HL-60/S4 (cell line): ENCODE measurements around the gene BICDL1.
"Not testable (repeated sequence)": the region's sequence is repeated elsewhere in the genome, so short reads cannot be mapped to it uniquely, and the experiment has no call there.

Experiments
- in situ Hi-C: fragments of 300-500 bp; cut with MboI; formaldehyde crosslinking; loops from 2 replicates; pipeline ENCODE4 v1.14.3; 2022; ENCODE audit warnings: low sequenced_read_pairs

The BICDL1 gene, protein sequence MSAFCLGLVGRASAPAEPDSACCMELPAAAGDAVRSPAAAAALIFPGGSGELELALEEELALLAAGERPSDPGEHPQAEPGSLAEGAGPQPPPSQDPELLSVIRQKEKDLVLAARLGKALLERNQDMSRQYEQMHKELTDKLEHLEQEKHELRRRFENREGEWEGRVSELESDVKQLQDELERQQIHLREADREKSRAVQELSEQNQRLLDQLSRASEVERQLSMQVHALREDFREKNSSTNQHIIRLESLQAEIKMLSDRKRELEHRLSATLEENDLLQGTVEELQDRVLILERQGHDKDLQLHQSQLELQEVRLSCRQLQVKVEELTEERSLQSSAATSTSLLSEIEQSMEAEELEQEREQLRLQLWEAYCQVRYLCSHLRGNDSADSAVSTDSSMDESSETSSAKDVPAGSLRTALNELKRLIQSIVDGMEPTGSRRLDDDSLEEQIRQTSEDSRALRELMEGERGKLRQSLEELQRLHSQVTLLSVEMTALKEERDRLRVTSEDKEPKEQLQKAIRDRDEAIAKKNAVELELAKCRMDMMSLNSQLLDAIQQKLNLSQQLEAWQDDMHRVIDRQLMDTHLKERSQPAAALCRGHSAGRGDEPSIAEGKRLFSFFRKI

DNA sequence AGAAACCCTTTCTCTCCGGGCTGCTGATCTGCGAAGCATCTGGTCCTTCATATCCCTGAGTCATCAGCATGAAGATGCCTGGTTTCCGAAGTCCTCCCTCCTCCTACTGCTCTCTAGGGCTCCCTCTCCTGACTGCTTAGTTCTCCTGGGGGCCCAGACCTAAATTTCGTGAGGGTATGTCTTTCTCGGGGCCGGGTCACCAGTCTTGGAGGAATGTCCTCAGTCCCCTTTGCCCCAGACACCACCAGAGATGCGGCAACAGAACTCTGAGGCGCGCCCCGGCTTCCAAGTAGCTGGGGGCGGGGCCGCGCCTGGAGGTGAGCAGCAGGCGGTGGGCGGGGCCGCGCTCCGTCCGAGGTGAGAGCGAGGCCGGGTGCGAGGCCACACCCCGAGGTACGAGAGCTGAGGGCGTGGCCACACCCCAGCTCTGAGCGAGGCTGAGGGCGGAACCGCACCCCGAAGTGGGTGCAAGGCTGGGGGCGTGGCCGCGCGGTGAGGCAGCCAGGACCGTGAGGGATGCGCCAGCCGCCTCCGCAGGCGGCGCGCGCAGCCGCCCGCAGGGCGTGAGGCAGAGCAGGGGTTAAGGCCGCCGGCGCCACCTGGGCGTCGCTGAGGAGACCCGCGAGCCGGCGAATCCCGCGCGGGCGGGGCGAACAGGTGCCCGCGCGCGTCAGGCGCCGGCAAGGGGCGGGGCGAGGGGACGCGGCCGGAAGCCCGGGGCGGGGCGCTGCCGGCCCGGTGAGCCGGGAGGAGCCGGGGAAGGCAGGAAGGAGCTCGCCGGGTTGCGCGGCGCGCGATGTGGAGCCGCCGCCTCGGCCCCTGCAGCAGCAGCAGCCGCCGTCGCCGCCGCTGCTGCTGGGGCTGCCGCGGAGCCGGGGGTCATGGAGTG is at the start of gene BICDL1:
TSS of gene BICDL1 (plus strand) at position 765 of the 889 bp plus-strand sequence. CDS start 633 bp downstream, outside the sequence.
- in situ Hi-C loops: no loop called here

DNA sequence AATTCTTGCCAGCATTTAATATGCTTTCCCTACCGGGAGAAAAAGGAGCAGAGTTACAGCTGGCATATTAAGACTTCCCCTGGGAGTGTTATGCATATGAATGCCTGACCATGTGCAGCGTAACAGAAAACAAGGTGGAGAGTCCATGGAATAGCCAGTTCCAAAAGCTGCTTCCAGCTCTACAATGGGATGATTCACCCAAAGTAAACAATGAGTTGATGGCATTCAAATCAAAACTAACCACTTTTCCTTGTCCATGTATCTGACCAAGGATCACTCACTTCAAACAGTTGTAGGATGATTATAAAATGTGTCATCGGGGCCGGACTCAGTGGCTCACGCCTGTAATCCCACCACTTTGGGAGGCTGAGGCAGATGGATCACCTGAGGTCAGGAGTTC is 48.1 kb upstream of the BICDL1 start:
- in situ Hi-C loops: no loop called here

DNA sequence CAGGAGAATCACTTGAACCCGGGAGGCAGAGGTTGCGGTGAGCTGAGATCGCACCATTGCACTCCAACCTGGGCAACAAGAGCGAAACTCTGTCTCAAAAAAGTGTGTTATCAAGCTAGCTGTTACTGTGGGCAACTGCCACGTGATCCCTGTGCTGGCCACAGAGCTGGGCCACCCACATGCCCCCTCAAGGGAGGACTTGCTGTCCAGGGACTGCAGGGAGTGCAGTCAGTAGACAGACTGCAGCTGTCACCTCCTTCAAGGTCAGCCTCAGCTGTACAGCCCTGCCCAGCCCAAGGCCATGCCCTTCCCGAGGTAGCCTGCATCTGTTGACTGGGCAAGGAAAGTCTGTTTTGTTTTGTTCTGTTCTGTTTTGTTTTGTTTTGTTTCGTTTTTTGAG is 46.6 kb upstream of the BICDL1 start:
- in situ Hi-C loops: no loop called here

DNA sequence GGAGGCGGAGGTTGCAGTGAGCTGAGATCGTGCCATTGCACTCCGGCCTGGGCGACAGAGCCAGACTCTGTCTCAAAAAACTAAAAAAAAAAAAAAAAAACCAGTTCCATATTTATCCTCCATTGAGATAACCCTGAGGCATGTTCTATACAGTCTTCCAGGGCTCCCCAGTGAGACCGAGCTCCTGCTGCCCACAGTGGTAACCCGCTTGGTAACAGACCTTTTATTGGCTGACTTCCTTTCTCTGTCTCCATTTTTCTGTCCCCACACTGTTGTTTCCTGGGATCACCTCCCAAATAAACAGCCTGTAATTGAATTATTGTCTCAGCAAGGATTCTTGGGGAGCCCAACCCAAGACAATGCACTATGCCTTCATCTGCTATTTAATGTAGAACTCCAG is 42.8 kb upstream of the BICDL1 start:
- in situ Hi-C loops: no loop called here

DNA sequence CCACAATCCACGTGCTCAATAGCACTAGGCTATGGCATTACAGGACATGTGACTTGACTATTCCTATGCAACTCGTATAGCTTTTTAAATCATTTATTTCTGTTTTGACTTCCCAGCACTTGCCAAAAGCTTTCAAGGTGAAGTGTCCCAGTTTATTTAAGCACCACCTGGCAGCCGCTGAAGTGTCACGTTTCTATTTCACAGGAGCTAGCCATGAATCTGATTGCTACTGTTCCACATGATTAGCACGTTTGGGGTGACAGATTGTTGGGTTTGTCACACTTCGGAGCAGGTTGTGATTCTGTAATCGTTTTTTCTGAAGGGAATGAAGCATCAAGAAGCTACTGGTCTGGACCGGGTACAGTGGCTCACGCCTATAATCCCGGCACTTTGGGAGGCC is 39.9 kb upstream of the BICDL1 start:
- in situ Hi-C loops: no loop called here

DNA sequence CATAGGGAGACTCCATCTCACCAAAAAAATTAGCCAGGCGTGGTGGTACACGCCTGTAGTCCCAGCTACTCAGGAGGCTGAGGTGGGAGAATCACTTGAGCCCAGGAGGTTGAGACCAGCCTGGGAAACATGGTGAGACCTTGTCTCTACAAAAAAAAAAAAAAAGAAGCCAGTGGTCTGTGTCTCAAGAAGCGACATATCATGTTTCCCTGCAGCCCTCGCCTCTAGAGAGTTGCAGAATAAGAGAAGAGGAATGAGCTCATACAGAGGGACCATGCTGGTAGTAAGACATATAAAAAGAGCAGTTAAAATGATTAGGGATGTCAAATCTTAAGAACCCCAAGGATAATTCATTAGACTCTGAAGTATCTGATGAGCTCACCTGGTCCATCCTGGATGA is 39.4 kb upstream of the BICDL1 start:
- in situ Hi-C loops: no loop called here

DNA sequence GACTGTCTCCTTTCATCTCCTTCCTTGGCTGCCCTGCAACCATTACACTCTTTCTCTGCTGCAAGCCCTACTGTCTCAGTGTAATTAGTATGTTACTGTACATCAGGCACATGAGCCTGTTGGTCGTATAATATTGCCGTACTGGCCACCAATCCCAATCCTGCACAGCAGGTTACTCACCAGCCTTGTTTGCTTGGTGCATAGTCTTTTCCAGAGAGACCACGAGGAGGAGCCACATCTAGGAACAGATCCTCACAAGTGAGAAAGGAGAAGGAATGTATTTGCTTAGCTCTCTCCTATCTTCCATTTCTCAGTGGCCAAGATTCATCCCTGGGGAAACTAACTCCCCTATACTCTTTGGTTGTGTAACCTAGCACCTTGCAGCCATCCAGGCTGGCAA is 33.0 kb upstream of the BICDL1 start:
- in situ Hi-C loops: no loop called here

DNA sequence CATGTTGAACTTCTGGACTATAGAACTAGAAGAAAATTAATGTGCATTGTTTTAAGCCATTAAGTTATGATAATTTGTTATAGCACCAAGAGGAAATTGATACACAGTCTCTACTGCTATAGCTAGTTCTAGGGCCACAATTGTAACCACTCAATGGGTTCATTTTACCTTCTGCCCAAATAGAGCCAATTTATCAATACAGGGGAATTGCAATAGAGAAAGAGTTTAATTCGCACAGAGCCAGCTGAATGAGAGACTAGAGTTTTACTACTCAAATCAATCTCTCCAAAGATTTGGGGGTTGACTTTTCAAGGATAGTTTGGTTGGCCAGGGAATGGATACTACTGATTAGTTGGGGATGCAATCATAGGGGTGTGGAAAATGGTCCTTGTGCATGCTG is 31.9 kb upstream of the BICDL1 start:
- in situ Hi-C loops: no loop called here

DNA sequence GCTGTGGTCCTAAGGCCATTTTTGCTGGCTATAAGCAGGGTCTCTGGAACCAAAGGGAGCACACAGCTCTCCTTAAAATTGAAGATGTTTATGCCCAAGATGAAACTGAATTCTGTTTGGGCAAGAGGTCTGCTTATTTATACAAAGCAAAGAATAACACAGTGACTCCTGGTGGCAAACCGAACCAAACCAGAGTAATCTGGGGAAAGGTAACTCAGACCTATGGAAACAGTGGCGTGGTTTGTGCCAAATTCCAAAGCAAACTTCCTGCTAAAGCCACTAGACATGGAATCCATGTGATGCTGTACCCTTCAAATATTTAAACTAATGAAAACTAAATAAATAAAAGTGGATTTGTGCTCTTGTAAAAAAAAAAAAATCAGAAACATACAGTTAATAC is 29.6 kb upstream of the BICDL1 start:
- in situ Hi-C loops: no loop called here

DNA sequence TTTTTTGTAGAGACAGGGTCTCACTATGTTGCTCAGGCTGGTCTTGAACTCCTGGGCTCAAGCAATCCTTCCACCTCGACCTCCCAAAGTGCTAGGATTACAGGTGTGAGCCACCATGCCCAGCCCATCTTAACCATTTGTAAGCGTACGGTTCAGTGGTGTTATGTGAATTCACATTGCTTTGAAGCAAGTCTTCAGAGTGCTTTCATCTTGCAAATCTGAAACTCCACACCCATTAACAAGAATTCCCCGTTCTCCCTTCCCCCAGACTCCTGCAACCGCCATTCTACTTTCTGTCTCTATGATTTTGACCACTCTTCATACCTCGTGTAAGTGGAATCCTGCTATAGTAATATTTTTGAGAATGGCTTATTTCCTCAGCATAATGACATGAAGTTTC is 24.9 kb upstream of the BICDL1 start:
- in situ Hi-C loops: no loop called here

DNA sequence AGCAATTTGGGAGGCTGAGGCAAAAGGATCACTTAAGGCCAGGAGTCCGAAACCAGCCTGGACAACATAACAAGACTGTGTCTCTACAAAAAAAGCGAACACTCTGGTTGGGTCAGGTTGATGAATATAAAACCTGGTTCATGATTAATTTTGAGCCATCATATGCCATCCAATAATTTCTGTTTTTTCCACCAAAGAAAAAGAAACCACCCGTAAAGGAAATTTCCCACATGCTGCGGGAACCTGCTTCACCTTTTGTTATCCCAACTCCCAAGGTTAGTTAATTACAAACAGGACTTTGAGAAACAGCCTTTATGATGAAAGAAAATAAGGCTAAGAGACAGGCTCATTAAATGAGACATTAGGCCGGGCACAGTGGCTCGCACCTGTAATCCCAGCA is 24.1 kb upstream of the BICDL1 start:
- in situ Hi-C loops: no loop called here

DNA sequence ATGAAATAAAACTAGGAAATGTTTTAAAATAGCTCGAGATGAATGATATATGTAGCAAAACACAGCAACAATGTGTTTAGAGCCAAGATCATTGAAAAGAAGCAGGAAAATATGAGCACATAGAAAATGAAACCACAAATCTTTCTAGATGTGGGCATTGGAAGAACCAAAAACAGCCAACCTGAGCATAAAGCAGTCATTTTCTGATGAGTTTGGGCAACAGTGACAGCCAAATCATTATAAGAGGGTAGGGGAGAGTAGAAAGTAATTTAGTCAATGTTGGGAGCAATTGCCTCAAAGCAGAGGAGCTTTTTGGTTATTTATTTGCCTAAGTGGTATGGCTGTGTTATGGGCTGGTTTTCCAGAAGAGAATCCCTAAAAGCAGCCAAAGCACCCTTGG is 8.8 kb upstream of the BICDL1 start:
- in situ Hi-C loops: no loop called here

DNA sequence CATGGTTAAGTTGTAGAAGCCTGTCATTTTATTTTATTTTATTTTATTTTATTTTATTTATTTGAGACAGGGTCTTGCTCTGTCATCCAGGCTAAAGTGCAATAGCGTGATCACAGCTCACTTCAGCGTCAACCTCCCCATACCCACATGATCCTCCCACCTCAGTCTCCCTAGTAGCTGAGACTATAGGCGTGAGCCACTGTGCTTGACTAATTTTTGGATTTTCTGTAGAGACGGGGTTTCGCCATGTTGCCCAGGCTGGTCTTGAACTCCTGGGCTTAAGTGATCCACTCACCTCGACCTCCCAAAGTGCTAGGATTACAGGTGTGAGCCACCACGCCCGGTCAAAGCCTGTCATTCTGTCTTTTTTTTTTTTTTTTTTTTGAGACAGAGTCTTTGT is 8.3 kb upstream of the BICDL1 start:
- in situ Hi-C loops: not testable (repeated sequence)

DNA sequence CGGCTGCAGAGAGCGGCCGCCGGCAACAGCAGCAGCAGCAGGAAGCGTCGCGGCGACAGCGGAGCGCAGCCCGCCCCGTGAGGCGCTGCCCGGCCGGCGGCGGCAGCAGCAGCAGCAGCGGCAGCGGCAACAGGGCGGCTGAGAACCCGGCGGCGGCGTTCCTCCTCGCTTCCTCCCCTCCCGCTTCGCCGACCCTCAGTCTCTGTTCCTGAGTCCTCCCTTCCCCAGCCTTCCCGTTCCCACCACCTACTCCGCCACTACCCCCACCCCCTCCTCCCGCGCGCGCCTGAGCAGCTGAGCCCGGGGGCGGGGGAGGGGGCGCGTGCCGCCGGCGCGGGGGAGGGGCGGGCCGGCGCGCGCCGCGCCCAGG is 310 bp downstream of the BICDL1 start:
- in situ Hi-C loops: no loop called here

DNA sequence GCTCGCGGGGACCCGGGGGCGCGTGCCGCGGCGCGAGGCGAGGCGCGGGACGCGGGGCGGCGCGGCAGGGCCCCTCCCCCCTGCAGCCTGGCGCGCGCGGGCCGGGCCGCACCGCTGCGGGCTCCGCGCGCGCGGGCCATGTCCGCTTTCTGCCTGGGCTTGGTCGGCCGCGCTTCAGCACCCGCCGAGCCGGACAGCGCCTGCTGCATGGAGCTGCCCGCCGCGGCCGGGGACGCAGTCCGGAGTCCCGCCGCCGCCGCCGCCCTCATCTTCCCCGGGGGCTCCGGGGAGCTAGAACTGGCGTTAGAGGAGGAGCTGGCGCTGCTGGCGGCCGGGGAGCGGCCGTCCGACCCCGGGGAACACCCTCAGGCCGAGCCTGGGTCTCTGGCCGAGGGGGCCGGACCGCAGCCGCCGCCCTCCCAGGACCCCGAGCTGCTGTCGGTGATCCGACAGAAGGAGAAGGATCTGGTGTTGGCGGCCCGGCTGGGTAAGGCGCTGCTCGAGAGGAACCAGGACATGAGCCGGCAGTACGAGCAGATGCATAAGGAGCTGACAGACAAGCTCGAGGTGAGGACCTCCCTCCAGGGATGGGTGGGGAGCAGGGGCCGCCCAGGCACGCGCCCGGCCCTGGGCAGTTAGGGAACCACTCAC is 820 bp downstream of the BICDL1 start:
- in situ Hi-C loops: no loop called here

DNA sequence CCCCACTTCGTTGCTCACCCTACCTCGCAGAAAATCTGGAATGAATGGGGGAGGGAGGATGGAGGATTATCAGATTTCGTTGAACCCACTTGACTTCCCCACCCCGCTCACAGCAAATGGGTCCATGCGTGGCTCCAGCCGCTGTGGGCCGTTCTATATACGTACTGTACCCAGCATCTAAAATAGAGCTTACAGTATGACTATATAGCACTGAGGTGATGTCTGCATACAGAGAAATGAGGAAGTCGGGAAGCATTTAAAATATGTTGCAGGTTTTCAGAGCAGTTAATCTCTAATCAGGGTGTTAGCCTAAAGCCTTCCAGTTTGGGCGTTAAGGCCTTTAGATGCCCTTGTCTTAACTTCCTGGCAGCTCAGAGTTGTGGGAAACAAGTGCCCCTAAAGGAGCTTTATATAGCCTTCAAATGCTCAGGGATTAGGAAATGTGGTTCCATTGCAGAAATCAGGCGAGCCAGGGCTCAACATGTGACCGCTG is 1.4 kb downstream of the BICDL1 start:
- in situ Hi-C loops: no loop called here

DNA sequence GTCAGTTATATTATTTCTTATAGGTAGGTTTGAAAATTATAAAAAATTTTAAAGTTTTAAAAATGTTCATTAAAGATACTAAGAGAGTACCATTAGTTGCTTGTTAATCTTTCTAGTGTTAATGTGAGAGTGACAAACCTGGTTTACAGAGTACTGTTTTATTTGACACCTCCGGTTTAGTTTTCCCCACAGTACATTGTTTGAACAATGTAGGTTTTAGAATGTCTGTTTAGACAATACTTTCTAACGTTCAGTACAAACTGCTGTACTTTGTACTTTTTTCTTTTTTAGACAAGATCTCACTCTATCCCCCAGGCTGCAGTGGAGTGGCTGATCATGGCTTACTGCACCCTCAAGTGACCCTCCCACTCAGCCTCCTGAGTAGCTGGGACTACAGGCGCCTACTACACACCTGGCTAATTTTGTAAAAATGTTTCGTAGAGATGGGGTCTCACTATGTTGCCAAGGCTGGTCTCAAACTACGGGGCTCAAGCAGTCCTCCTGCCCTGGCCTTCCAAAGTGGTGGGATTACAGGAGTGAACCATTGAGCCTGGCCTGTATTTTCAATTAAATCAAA is 3.2 kb downstream of the BICDL1 start:
- in situ Hi-C loops: no loop called here

DNA sequence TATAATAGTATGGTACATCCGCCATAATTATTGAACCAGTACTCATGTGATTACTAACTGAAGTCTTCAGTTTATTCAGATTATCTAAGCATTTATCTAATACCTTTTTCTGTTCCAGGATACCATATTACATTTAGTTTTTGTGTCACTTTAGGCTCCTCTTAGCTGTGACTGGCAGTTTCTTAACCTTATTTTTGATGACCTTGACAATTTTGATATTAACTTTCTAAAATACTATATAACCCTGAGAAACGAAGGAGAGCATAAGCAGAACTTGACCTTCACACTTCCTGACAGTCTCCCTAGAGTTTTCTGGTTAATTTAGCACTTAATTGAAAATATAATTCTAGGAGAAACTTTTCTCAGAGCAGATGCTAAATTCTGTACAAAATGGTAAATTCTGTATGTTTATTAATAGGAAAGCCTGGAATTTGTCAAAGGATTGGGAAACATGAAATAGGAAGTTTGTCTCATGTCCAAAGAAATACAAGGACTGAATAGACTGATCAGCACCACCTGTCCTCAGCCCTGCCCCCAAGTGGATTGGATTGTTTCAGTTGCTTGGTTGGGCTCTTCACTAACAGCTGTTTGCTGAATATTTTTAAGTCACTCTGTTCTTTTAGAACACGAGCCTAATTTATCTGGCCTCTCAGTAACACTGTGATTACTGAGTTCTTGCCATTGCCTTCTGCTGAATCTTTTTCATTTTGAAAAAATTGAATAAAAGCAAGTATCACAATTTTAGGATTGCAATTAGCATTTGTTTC is 6.0 kb downstream of the BICDL1 start:
- in situ Hi-C loops: no loop called here

DNA sequence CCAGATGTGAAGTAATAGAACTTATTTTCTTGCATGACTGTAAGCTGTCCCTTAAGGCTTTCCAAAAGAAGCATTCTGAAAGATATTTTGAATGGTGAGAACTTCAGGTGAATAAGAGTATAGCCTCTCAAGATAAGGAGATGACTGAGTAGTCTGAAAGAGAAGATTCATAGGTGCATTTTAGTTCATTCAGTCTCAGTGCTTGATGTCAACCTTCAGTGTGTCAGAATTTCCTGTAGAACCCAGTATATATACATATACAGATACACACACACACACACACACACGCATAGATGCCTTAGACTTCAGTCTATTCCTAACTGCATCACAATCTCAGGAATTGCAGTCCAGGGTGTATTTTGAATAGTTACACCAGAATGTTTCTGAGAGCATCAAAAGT is 7.4 kb downstream of the BICDL1 start:
- in situ Hi-C loops: no loop called here
